ENCODE data around the gene SMIM29.

- TF ChIP-seq, protein P1, sequence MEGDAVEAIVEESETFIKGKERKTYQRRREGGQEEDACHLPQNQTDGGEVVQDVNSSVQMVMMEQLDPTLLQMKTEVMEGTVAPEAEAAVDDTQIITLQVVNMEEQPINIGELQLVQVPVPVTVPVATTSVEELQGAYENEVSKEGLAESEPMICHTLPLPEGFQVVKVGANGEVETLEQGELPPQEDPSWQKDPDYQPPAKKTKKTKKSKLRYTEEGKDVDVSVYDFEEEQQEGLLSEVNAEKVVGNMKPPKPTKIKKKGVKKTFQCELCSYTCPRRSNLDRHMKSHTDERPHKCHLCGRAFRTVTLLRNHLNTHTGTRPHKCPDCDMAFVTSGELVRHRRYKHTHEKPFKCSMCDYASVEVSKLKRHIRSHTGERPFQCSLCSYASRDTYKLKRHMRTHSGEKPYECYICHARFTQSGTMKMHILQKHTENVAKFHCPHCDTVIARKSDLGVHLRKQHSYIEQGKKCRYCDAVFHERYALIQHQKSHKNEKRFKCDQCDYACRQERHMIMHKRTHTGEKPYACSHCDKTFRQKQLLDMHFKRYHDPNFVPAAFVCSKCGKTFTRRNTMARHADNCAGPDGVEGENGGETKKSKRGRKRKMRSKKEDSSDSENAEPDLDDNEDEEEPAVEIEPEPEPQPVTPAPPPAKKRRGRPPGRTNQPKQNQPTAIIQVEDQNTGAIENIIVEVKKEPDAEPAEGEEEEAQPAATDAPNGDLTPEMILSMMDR (IDR thresholded peaks at IDR 0.05; ENCODE audit: insufficient read depth, low read length) = no peak
- TF ChIP-seq, protein P2, sequence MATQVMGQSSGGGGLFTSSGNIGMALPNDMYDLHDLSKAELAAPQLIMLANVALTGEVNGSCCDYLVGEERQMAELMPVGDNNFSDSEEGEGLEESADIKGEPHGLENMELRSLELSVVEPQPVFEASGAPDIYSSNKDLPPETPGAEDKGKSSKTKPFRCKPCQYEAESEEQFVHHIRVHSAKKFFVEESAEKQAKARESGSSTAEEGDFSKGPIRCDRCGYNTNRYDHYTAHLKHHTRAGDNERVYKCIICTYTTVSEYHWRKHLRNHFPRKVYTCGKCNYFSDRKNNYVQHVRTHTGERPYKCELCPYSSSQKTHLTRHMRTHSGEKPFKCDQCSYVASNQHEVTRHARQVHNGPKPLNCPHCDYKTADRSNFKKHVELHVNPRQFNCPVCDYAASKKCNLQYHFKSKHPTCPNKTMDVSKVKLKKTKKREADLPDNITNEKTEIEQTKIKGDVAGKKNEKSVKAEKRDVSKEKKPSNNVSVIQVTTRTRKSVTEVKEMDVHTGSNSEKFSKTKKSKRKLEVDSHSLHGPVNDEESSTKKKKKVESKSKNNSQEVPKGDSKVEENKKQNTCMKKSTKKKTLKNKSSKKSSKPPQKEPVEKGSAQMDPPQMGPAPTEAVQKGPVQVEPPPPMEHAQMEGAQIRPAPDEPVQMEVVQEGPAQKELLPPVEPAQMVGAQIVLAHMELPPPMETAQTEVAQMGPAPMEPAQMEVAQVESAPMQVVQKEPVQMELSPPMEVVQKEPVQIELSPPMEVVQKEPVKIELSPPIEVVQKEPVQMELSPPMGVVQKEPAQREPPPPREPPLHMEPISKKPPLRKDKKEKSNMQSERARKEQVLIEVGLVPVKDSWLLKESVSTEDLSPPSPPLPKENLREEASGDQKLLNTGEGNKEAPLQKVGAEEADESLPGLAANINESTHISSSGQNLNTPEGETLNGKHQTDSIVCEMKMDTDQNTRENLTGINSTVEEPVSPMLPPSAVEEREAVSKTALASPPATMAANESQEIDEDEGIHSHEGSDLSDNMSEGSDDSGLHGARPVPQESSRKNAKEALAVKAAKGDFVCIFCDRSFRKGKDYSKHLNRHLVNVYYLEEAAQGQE (IDR thresholded peaks at IDR 0.05; ENCODE audit: insufficient replicate concordance, low read depth) = no peak
Observed at GRCh38 chr6:34207695-34208443, 40.9 kb downstream of the SMIM29 start.

Measured in HL-60 (cell line).